Measurements from ENCODE around the gene ZBED1. TPM values are rescaled to one million over a fixed set of nuclear protein-coding genes. Genes with fewer than 3 reads are reported as not detected.

Gene ZBED1
- polyA plus RNA-seq, 1 donor (not counting 4 experiments of a cell fraction or from before 2014, with no cell fraction given): 9.0 TPM

DNA sequence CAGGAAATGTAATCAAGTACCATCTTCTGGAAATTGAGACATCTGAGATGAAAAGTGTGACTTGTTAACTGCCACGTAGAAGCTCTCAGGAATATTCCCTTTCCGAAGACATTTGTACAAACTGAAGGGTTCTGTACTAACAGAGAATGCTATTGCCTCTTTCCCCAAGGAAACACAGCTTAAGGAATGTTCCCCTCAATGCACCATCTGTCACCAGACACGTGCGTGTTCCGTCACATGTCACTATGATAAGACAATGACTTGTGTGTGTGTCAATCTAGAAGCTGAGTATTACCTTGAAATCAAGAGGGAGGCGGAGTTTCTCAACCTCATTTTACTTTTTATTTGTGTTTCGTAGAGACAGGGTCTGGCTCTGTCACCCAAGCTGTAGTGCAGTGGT lies 58.1 kb downstream of the ZBED1 start:
- H3K79me2 ChIP-seq (ENCODE audit: control insufficient read depth, insufficient read depth, low read length): peaks cover 17% of the 10 kb centered on the region
- H3K9me3 ChIP-seq (ENCODE audit: control insufficient read depth, low read depth, low read length): peaks cover 2% of the 10 kb centered on the region
- no peak overlapping the region for H3K4me3 ChIP-seq (ENCODE audit: control insufficient read depth in 2 of 3, extremely low read depth in 1 of 3, insufficient read depth in 2 of 3, low read depth in 1 of 3, low read length in 3 of 3)
- no peak overlapping the region for H3K4me2 ChIP-seq (ENCODE audit: control insufficient read depth, extremely low read depth, insufficient read depth, low read depth, low read length)
- dilution Hi-C loops (cut with MboI; ENCODE audit: extremely low pct_ligation_motif_present, low sequenced_read_pairs): no loop called here
- H4K20me1 ChIP-seq (ENCODE audit: control insufficient read depth, extremely low read depth, insufficient read depth, low read length): peaks cover 4% of the 10 kb centered on the region
- no peak overlapping the region for H3K9ac ChIP-seq (ENCODE audit: control insufficient read depth, extremely low read depth, insufficient read depth, low read length)
- no peak for FAIRE-seq
- H3K27me3 ChIP-seq (ENCODE audit: control insufficient read depth, extremely low read depth, insufficient read depth, low read length): no peaks in the 10 kb centered on the region
- no peak overlapping the region for H3K27ac ChIP-seq (ENCODE audit: control insufficient read depth, insufficient read depth, low read length)
- DNase-seq (ENCODE audit: low read depth, low spot score): no peak
- H3K36me3 ChIP-seq (ENCODE audit: control insufficient read depth in 2 of 2, extremely low read depth in 1 of 2, insufficient read depth in 2 of 2, low read length in 2 of 2): peaks cover 5 to 6% of the 10 kb centered on the region in 2 experiments
- no peak for TF ChIP-seq EZH2 (IDR thresholded peaks at IDR 0.05; ENCODE audit: low read length)
- TF ChIP-seq CTCF (optimal IDR thresholded peaks at IDR 0.05 in 1 of 3, IDR thresholded peaks at IDR 0.05 in 1 of 3, conservative IDR thresholded peaks at IDR 0.05 in 1 of 3; ENCODE audit: extremely low read depth in 1 of 3, insufficient read depth in 2 of 3, low read length in 3 of 3): no peak
- no peak overlapping the region for H2AFZ ChIP-seq (ENCODE audit: control insufficient read depth, low read length)
- H3K4me1 ChIP-seq (ENCODE audit: control insufficient read depth, extremely low read depth, insufficient read depth, low read length): no peaks in the 10 kb centered on the region
- no peaks in the 10 kb centered on the region for H3K9me1 ChIP-seq (ENCODE audit: control insufficient read depth, extremely low read depth, insufficient read depth, low read length)

DNA sequence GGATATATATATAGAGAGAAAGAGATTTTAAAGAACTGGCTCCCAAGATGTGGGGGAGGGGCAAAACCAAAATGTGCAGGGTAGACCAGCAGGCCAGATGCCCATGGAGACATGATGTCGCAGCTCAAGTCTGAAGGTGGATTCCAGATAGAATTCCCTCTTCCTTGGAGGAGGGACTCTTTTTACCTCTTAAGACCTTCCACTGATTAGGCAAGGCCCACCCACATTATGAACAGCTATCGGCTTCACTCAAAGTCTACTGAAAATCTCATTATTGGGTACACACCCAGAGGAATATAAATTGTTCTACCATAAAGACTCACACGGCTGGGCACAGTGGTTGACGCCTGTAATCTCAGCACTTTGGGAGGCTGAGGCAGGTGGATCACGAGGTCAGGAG lies 59.3 kb downstream of the ZBED1 start:
- H3K27ac ChIP-seq (ENCODE audit: control insufficient read depth, insufficient read depth, low read length): no peak overlapping the region
- no peak overlapping the region for H3K4me2 ChIP-seq (ENCODE audit: control insufficient read depth, extremely low read depth, insufficient read depth, low read depth, low read length)
- H3K4me3 ChIP-seq (ENCODE audit: control insufficient read depth in 2 of 3, extremely low read depth in 1 of 3, insufficient read depth in 2 of 3, low read depth in 1 of 3, low read length in 3 of 3): no peak overlapping the region
- H3K36me3 ChIP-seq (ENCODE audit: control insufficient read depth in 2 of 2, extremely low read depth in 1 of 2, insufficient read depth in 2 of 2, low read length in 2 of 2): peaks cover 0 to 5% of the 10 kb centered on the region in 2 experiments
- FAIRE-seq (no peak), DNase-seq (ENCODE audit: low read depth, low spot score) (no peak)
- no peak overlapping the region for H2AFZ ChIP-seq (ENCODE audit: control insufficient read depth, low read length)
- no peaks in the 10 kb centered on the region for H3K9me3 ChIP-seq (ENCODE audit: control insufficient read depth, low read depth, low read length)
- no peaks in the 10 kb centered on the region for H3K4me1 ChIP-seq (ENCODE audit: control insufficient read depth, extremely low read depth, insufficient read depth, low read length)
- no peaks in the 10 kb centered on the region for H3K27me3 ChIP-seq (ENCODE audit: control insufficient read depth, extremely low read depth, insufficient read depth, low read length)
- dilution Hi-C loops (cut with MboI; ENCODE audit: extremely low pct_ligation_motif_present, low sequenced_read_pairs): no loop called here
- peaks cover 6% of the 10 kb centered on the region for H3K79me2 ChIP-seq (ENCODE audit: control insufficient read depth, insufficient read depth, low read length)
- H3K9me1 ChIP-seq (ENCODE audit: control insufficient read depth, extremely low read depth, insufficient read depth, low read length): no peaks in the 10 kb centered on the region
- TF ChIP-seq EZH2 (IDR thresholded peaks at IDR 0.05; ENCODE audit: low read length) (no peak), CTCF (optimal IDR thresholded peaks at IDR 0.05 in 1 of 3, IDR thresholded peaks at IDR 0.05 in 1 of 3, conservative IDR thresholded peaks at IDR 0.05 in 1 of 3; ENCODE audit: extremely low read depth in 1 of 3, insufficient read depth in 2 of 3, low read length in 3 of 3) (no peak)
- no peaks in the 10 kb centered on the region for H4K20me1 ChIP-seq (ENCODE audit: control insufficient read depth, extremely low read depth, insufficient read depth, low read length)
- no peak overlapping the region for H3K9ac ChIP-seq (ENCODE audit: control insufficient read depth, extremely low read depth, insufficient read depth, low read length)

Data from keratinocyte (primary cell).